Vagina (tissue), 2 donors: Measurements from ENCODE around the gene ALPG. TPM values are rescaled to one million over a fixed set of nuclear protein-coding genes. Genes with fewer than 3 reads are reported as not detected.

Source experiments
- DNase-seq, 2 donors: peaks; one replicate each; pipeline ENCODE4 v3.0.0-alpha.2; 2017; ENCODE audit errors: extremely low spot score in 2 of 2
- H3K27ac ChIP-seq: fragments of 200-600 bp; sonication (generic); one replicate; pipeline ENCODE4 v1.5.1; 2019
- H3K27me3 ChIP-seq: fragments of 200-600 bp; sonication (generic); one replicate; pipeline ENCODE4 v1.5.1; 2019
- H3K36me3 ChIP-seq, 2 donors: fragments of 200-600 bp; sonication (generic); one replicate each; pipeline ENCODE4 v1.5.1; 2017 to 2019
- H3K4me1 ChIP-seq: fragments of 200-600 bp; sonication (generic); one replicate; pipeline ENCODE4 v1.5.1; 2019
- H3K4me3 ChIP-seq, 2 donors: fragments of 200-600 bp; sonication (generic); 1 replicate in 1 of 2; 2 replicates in 1 of 2; pipeline ENCODE4 v1.5.1; 2016 to 2019
- H3K9me3 ChIP-seq: fragments of 200-600 bp; sonication (generic); one replicate; pipeline ENCODE4 v1.5.1; 2019
- POLR2A ChIP-seq, 2 donors: fragments of 450-650 bp; IDR thresholded peaks; one replicate each; pipeline ENCODE4 v1.6.1; 2017; ENCODE audit warnings: antibody characterized with exemption in 2 of 2, mild to moderate bottlenecking in 2 of 2, moderate library complexity in 2 of 2
- POLR2AphosphoS5 ChIP-seq, 2 donors: sonication (generic); formaldehyde crosslinking; IDR thresholded peaks; one replicate each; pipeline ENCODE4 v1.9.0; 2017; ENCODE audit warnings: antibody characterized with exemption in 2 of 2, mild to moderate bottlenecking in 2 of 2, low read depth in 1 of 2; ENCODE audit not compliant: insufficient read depth in 1 of 2
- intact Hi-C: fragments of 100-400 bp; cut with DNase I; formaldehyde crosslinking; loops from one replicate; pipeline ENCODE4 v1.15.1; 2023
- total RNA-seq: library from RNA; depleted of rRNA; stranded (reverse); fragments of >200 nt; gene quantifications from one replicate; pipeline ENCODE4 v1.2.3, GENCODE V29; 2016
- TF ChIP-seq, protein P1 (sequence below), 3 experiments: fragments of 450-650 bp in 2 of 3; fragments of 200-600 bp in 1 of 3; sonication (generic) in 1 of 3; IDR thresholded peaks; one replicate each; pipeline ENCODE4 v1.5.1; 2017 to 2019; ENCODE audit warnings: antibody characterized with exemption in 3 of 3, mild to moderate bottlenecking in 2 of 3, moderate library complexity in 2 of 3

The ALPG gene
- total RNA-seq, 1 donor from 2014 or later = not detected

DNA sequence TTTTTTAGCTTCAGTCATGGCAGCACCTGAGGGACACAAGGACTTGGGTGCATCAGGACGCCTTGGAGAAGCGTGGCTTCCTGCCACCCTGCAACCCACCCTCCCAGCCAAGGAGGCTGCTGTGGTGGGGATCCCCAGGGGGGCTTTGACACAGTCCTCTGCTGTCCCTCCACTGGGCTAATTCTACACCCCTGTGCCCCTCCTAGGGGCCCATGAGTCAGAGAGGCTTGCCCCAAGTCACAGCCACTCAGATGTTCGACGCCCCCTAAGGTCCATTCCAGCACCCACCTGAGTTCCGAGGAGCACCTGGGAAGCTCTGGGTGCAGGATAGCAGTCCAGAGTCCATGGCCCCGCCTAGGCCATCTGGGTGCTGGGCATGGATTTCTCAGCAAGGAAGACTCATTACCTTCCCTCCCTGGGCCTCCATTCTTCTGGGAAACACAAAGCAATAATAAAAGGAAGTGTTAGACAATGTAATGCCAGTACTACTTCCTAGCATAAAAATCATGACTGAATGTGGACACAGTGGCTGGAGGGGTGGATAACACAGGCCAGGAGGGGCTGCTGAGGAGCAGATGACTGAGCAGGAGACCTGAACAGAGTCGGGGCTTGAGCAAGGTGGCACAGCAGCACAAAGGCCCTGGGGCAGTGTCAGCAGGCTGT lies 3.7 kb downstream of the ALPG start:
- Histone ChIP-seq H3K36me3 (no peaks in the 10 kb centered on the region), H3K9me3 (no peaks in the 10 kb centered on the region), H3K4me1 (no peaks in the 10 kb centered on the region), H3K27ac (no peak overlapping the region), H3K4me3 (no peak overlapping the region), H3K27me3 (no peaks in the 10 kb centered on the region)
- no peak for DNase-seq
- intact Hi-C loops = no loop called here
- TF ChIP-seq, protein P1, sequence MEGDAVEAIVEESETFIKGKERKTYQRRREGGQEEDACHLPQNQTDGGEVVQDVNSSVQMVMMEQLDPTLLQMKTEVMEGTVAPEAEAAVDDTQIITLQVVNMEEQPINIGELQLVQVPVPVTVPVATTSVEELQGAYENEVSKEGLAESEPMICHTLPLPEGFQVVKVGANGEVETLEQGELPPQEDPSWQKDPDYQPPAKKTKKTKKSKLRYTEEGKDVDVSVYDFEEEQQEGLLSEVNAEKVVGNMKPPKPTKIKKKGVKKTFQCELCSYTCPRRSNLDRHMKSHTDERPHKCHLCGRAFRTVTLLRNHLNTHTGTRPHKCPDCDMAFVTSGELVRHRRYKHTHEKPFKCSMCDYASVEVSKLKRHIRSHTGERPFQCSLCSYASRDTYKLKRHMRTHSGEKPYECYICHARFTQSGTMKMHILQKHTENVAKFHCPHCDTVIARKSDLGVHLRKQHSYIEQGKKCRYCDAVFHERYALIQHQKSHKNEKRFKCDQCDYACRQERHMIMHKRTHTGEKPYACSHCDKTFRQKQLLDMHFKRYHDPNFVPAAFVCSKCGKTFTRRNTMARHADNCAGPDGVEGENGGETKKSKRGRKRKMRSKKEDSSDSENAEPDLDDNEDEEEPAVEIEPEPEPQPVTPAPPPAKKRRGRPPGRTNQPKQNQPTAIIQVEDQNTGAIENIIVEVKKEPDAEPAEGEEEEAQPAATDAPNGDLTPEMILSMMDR (IDR thresholded peaks at IDR 0.05) = no peak
- TF ChIP-seq POLR2AphosphoS5 (IDR thresholded peaks at IDR 0.05; ENCODE audit: insufficient read depth in 1 of 2, low read depth in 1 of 2) (no peak), POLR2A (IDR thresholded peaks at IDR 0.05) (no peak)

DNA sequence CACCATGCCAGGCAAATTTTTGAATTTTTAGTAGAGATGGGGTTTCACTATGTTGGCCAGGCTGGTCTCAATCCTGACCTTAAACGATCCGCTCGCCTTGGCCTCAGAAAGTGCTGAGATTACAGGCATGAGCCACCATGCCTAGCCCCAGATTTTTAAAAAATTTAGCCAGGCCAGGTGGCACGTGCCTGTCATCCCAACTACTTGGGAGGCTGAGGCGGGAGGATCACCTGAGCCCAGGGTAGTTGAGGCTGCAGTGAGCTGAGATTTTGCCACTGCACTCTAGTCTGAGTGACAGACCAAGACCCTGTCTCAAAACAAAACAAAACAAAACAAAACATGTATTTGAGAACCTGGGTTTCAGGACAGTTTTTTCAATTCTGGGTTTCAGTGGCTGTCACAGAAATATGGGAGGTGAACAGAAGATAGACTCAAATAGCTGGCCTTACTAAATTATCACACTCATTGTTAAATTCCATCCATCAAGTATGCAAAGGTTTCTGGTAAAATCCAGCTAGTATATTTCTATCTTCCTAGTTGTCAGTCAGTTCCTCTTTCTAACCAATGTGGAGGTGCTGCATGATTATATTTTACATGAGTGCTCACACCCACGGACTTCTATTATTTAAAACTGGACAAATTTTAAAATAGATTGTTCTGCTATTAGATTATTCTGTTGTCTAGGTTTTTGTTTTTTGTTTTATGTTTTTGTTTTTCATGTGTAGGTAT lies 5.4 kb downstream of the ALPG start:
- H3K9me3 ChIP-seq = no peaks in the 10 kb centered on the region
- H3K4me1 ChIP-seq = no peaks in the 10 kb centered on the region
- no peak for TF ChIP-seq POLR2A (IDR thresholded peaks at IDR 0.05)
- TF ChIP-seq, protein P1 (IDR thresholded peaks at IDR 0.05) = no peak
- no peak for TF ChIP-seq POLR2AphosphoS5 (IDR thresholded peaks at IDR 0.05; ENCODE audit: insufficient read depth in 1 of 2, low read depth in 1 of 2)
- no peaks in the 10 kb centered on the region for H3K27me3 ChIP-seq
- H3K27ac ChIP-seq = no peak overlapping the region
- H3K36me3 ChIP-seq = no peaks in the 10 kb centered on the region
- no peak for DNase-seq
- intact Hi-C loops = no loop called here
- H3K4me3 ChIP-seq = no peak overlapping the region

DNA sequence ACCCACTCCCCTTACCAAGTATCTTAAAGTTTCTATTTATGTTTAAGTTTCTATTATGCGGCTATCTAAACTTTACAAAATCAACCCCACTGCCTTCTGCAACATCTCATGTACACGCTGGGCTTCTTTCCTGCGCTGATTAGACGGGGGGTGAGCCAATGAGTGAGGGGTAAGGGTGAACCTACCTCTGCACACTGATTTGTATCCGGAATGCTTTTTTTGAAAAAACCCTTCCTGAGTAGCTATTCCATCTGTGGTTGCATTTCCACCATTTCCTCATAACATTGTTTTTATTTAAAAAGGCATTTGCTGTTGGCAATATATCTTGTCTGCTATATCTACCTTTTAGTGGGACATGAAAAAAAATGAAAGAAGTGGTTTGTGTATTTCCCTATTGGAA lies 6.3 kb downstream of the ALPG start:
- H3K4me3 ChIP-seq = no peak overlapping the region
- H3K27ac ChIP-seq = no peak overlapping the region
- intact Hi-C loops = no loop called here
- no peaks in the 10 kb centered on the region for H3K27me3 ChIP-seq
- no peak for TF ChIP-seq POLR2AphosphoS5 (IDR thresholded peaks at IDR 0.05; ENCODE audit: insufficient read depth in 1 of 2, low read depth in 1 of 2)
- TF ChIP-seq, protein P1 (IDR thresholded peaks at IDR 0.05) = no peak
- no peak for TF ChIP-seq POLR2A (IDR thresholded peaks at IDR 0.05)
- H3K36me3 ChIP-seq = no peaks in the 10 kb centered on the region
- DNase-seq = no peak
- no peaks in the 10 kb centered on the region for H3K4me1 ChIP-seq
- no peaks in the 10 kb centered on the region for H3K9me3 ChIP-seq

DNA sequence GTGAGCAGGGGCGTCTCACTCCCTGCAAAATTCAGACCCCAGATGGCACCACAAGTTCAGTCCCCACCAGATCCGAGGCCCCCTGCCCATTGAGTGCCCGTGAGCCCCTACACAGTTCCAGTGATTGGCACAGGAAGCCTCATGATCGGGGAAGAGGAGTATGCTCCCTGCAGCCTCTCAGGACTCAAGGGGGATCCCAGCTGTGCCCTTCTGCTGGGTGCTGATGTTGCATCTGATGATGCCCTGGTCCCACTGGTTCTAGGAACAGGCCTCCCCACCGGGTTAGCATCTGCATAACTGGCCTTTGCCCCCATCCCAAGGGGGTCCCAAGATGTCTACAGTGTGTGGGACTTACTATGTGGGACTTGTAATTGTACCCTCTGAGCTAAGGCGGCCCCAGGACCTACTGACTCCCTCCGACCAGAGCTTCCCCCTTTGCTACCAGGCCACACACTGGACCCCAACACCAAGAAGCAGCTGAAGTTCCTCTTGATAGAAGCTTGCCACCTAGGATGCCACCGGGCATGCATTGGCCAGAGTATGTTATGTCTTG lies 8.6 kb downstream of the ALPG start:
- H3K27me3 ChIP-seq = peaks cover 11% of the 10 kb centered on the region
- intact Hi-C loops = no loop called here
- H3K4me3 ChIP-seq = no peak overlapping the region
- H3K36me3 ChIP-seq = no peaks in the 10 kb centered on the region
- H3K9me3 ChIP-seq = no peaks in the 10 kb centered on the region
- no peak for DNase-seq
- TF ChIP-seq POLR2AphosphoS5 (IDR thresholded peaks at IDR 0.05; ENCODE audit: insufficient read depth in 1 of 2, low read depth in 1 of 2) (no peak), POLR2A (IDR thresholded peaks at IDR 0.05) (no peak)
- TF ChIP-seq, protein P1 (IDR thresholded peaks at IDR 0.05) = no peak
- H3K27ac ChIP-seq = no peak overlapping the region
- H3K4me1 ChIP-seq = peaks cover 19% of the 10 kb centered on the region
